HG03066 (cell line): ENCODE data around the gene CDPF1.

Experiments
- ATAC-seq: cut with Tn5 transposase; IDR thresholded peaks from one replicate; pipeline ENCODE4 v1.9.1; 2021; ENCODE audit warnings: low read depth; ENCODE audit not compliant: unreplicated experiment

Gene CDPF1

GRCh38 chr22:46250035-46250782 is at the start of gene CDPF1:
Gene CDPF1, minus strand, starts transcription at chr22:46250293. Its CDS starts 2,009 bp downstream, at chr22:46248284.
- peak; percentile 74 for ATAC-seq

GRCh38 chr22:46299101-46299500 is 49.0 kb upstream of the CDPF1 start:
- ATAC-seq, result no peak

- ATAC-seq, result peak; percentile 7
These were observed 47.2 kb upstream of the CDPF1 start for GRCh38 chr22:46297151-46297812.

- ATAC-seq, result peak; percentile 92
These were observed 46.4 kb upstream of the CDPF1 start, which contains the start of gene GTSE1 for GRCh38 chr22:46296257-46297150. Gene GTSE1, plus strand, starts transcription at chr22:46296870. Its CDS starts 531 bp downstream, at chr22:46297401.

- no peak for ATAC-seq
These were observed 45.3 kb upstream of the CDPF1 start for GRCh38 chr22:46295277-46295971.

- no peak for ATAC-seq
These were observed 44.7 kb upstream of the CDPF1 start for GRCh38 chr22:46294784-46295183.

GRCh38 chr22:46293577-46294260 is 43.6 kb upstream of the CDPF1 start:
- no peak for ATAC-seq

- no peak for ATAC-seq
These were observed 42.6 kb upstream of the CDPF1 start for GRCh38 chr22:46292732-46293131.

GRCh38 chr22:46292173-46292572 is 42.1 kb upstream of the CDPF1 start:
- ATAC-seq, result no peak

GRCh38 chr22:46290843-46291785 is 41.0 kb upstream of the CDPF1 start:
- ATAC-seq, result no peak

GRCh38 chr22:46290121-46290842 is 40.2 kb upstream of the CDPF1 start:
- no peak for ATAC-seq

GRCh38 chr22:46289244-46289891 is 39.3 kb upstream of the CDPF1 start:
- no peak for ATAC-seq

- ATAC-seq, result no peak
These were observed 38.8 kb upstream of the CDPF1 start for GRCh38 chr22:46288846-46289243.

- ATAC-seq, result peak; percentile 68
These were observed 38.0 kb upstream of the CDPF1 start for GRCh38 chr22:46287873-46288751.

GRCh38 chr22:46286941-46287872 is 37.1 kb upstream of the CDPF1 start:
- no peak for ATAC-seq

- no peak for ATAC-seq
These were observed 35.9 kb upstream of the CDPF1 start for GRCh38 chr22:46286006-46286405.
